Body of pancreas (tissue), 4 donors: ENCODE data around the gene TRPM3. TPM values are rescaled to one million over a fixed set of nuclear protein-coding genes. Genes with fewer than 3 reads are reported as not detected.

Experiments
- ATAC-seq: fragments of 150-250 bp; one replicate; pipeline ENCODE4 v1.9.1; 2016
- DNase-seq, 4 donors: peaks; one replicate each; pipeline ENCODE4 v3.0.0-alpha.2; 2019
- H3K27ac ChIP-seq, 4 donors: fragments of 200-600 bp; sonication (generic); 1 replicate in 3 of 4; 2 replicates in 1 of 4; pipeline versions ENCODE4 v1.5.1 to v1.6.1; 2016 to 2019; ENCODE audit warnings: mild to moderate bottlenecking in 1 of 4, mixed read lengths in 1 of 4, moderate library complexity in 1 of 4
- H3K27me3 ChIP-seq, 2 donors: fragments of 200-600 bp; sonication (generic); one replicate each; pipeline ENCODE4 v1.6.0; 2016; ENCODE audit warnings: mild to moderate bottlenecking in 1 of 2
- H3K36me3 ChIP-seq, 2 donors: fragments of 200-600 bp; sonication (generic); replicated peaks in 1 of 2; 2 replicates each; pipeline ENCODE4 v1.5.1; 2016; ENCODE audit warnings: low read depth in 2 of 2; ENCODE audit not compliant: insufficient read depth in 1 of 2
- H3K4me1 ChIP-seq: fragments of 200-600 bp; sonication (generic); one replicate; pipeline ENCODE4 v1.6.0; 2016
- H3K4me3 ChIP-seq, 2 donors: fragments of 200-600 bp; sonication (generic); 1 replicate in 1 of 2; 2 replicates in 1 of 2; pipeline ENCODE4 v1.5.1; 2016 to 2019
- H3K9me3 ChIP-seq, 3 donors: fragments of 200-600 bp; sonication (generic); 1 replicate in 2 of 3; 2 replicates in 1 of 3; pipeline ENCODE4 v1.5.1; 2016
- POLR2A ChIP-seq, 3 donors: fragments of 450-650 bp; IDR thresholded peaks; one replicate each; pipeline ENCODE4 v1.6.1; 2016; ENCODE audit warnings: antibody characterized with exemption in 3 of 3, mild to moderate bottlenecking in 2 of 3
- WGBS, 2 donors: methylation state at CpG; one replicate each; pipeline ENCODE4 v1.1.5; 2017; 5-methylcytosine and 5-hydroxymethylcytosine counted together
- intact Hi-C: fragments of 100-400 bp; cut with DNase I; formaldehyde crosslinking; loops from one replicate; pipeline ENCODE4 v1.15.1; 2023
- total RNA-seq, 2 donors: library from RNA; depleted of rRNA; stranded (reverse); fragments of >200 nt; gene quantifications; one replicate each; pipeline ENCODE4 v1.1.0, GENCODE V29; 2016
- TF ChIP-seq, protein P1 (sequence below), 7 experiments: fragments of 450-650 bp in 4 of 7; fragments of 200-600 bp in 3 of 7; sonication (generic) in 3 of 7; IDR thresholded peaks; one replicate each; pipeline ENCODE4 v1.5.1; 2016 to 2019; ENCODE audit warnings: antibody characterized with exemption in 7 of 7

Gene TRPM3
- total RNA-seq, 2 donors from 2014 or later: 0.78 to 1.3 TPM

DNA sequence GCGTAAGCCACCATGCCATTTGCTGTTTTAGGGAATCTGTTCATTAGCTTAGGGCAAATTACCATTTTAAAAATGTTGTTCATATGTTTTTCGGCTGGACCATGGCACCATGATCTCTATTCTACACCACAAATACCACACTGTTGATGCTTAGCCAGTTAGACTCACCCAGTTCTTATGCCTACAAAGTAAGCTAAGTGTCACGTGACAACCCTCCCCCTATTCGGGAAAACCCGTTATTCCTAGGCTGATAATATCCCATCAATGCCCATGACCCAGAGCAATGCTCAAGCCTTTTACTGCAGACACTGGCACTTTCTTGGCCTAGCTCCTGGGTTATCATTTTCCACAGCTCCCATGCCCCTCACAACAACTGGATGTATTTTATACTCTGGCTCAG is 426.7 kb downstream of the TRPM3 start:
- Histone ChIP-seq H3K36me3 (no peaks in the 10 kb centered on the region), H3K4me3 (no peak overlapping the region), H3K27me3 (no peaks in the 10 kb centered on the region), H3K9me3 (no peaks in the 10 kb centered on the region), H3K27ac (no peak overlapping the region), H3K4me1 (no peaks in the 10 kb centered on the region)
- 67 to 77% methylated on average over 5 of the region's 5 CpGs for WGBS, 2 donors
- intact Hi-C loops: no loop called here
- DNase-seq (no peak), ATAC-seq (no peak)
- no peak for TF ChIP-seq POLR2A (IDR thresholded peaks at IDR 0.05)
- TF ChIP-seq, protein P1, sequence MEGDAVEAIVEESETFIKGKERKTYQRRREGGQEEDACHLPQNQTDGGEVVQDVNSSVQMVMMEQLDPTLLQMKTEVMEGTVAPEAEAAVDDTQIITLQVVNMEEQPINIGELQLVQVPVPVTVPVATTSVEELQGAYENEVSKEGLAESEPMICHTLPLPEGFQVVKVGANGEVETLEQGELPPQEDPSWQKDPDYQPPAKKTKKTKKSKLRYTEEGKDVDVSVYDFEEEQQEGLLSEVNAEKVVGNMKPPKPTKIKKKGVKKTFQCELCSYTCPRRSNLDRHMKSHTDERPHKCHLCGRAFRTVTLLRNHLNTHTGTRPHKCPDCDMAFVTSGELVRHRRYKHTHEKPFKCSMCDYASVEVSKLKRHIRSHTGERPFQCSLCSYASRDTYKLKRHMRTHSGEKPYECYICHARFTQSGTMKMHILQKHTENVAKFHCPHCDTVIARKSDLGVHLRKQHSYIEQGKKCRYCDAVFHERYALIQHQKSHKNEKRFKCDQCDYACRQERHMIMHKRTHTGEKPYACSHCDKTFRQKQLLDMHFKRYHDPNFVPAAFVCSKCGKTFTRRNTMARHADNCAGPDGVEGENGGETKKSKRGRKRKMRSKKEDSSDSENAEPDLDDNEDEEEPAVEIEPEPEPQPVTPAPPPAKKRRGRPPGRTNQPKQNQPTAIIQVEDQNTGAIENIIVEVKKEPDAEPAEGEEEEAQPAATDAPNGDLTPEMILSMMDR (IDR thresholded peaks at IDR 0.05): no peak

DNA sequence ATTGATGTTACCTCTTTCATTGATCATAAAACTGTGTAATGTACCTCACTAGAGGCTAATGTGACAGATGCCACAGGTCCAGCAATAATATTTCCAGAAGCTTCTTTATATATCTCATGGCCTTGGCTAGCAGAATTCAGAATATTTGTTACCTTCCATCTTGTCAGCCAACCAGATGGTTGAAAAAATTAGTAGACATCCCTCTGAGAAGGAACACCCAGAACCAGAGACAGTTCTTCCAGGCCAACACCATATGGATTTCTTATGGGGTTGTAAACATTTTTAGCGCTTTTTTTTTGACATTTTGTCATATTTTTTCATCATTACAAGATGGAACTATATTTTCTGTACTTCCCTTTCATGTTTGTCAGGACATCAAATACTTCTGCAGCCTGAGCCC is 428.2 kb downstream of the TRPM3 start:
- H3K4me3 ChIP-seq: no peak overlapping the region
- H3K27ac ChIP-seq: no peak overlapping the region
- 68 to 88% methylated on average over 1 of the region's 1 CpG for WGBS, 2 donors
- TF ChIP-seq, protein P1 (IDR thresholded peaks at IDR 0.05): no peak
- TF ChIP-seq POLR2A (IDR thresholded peaks at IDR 0.05): no peak
- intact Hi-C loops: no loop called here
- H3K4me1 ChIP-seq: no peaks in the 10 kb centered on the region
- ATAC-seq (no peak), DNase-seq (no peak)
- no peaks in the 10 kb centered on the region for H3K9me3 ChIP-seq
- H3K36me3 ChIP-seq: no peaks in the 10 kb centered on the region
- H3K27me3 ChIP-seq: no peaks in the 10 kb centered on the region

DNA sequence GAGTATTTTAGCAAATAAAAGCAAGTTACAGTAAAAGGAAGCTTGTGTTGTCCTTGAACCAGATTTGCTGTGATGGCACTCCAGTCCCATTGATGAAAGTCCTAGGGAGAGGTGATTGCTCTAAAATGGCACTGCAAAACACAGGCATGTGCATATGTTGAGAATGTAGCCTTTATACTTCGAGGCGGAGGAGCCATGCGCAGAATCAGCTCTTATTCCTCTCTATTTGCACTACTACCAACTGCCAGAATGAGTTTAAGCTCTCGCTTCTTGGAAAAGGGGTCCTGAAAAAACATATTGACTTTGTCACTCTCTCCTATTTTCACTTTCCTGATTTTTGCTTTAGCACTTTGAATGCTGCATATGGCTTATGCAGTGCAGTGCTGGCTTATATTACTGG is 429.0 kb downstream of the TRPM3 start:
- Histone ChIP-seq H3K27me3 (no peaks in the 10 kb centered on the region), H3K27ac (no peak overlapping the region), H3K36me3 (no peaks in the 10 kb centered on the region), H3K4me3 (no peak overlapping the region), H3K9me3 (no peaks in the 10 kb centered on the region), H3K4me1 (no peaks in the 10 kb centered on the region)
- no peak for DNase-seq
- intact Hi-C loops: no loop called here
- WGBS, 2 donors: 85 to 88% methylated on average over 4 of the region's 4 CpGs
- TF ChIP-seq, protein P1 (IDR thresholded peaks at IDR 0.05): no peak
- TF ChIP-seq POLR2A (IDR thresholded peaks at IDR 0.05): no peak
- ATAC-seq: no peak

DNA sequence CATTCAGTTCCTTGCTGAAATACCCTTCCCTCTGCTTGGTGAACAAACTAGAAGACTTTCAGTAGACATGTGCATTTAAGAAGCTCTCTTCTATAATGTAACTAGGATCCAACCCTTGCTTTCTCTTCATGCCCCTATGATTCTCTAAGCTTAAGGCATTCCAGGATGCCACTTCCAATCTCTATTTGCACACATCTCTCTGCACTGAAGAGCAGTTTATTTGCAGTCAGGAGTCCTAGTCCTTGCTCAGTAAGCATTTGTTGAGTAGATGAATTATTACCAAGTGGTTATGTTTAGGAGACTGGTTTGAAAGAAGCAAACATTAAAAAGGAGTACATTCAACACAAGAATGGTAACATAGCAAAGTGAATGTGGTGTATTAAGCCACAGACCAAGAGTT is 432.7 kb downstream of the TRPM3 start:
- TF ChIP-seq, protein P1 (IDR thresholded peaks at IDR 0.05): no peak
- no peak for TF ChIP-seq POLR2A (IDR thresholded peaks at IDR 0.05)
- H3K4me1 ChIP-seq: no peaks in the 10 kb centered on the region
- H3K4me3 ChIP-seq: no peak overlapping the region
- H3K27ac ChIP-seq: no peak overlapping the region
- H3K9me3 ChIP-seq: no peaks in the 10 kb centered on the region
- no peaks in the 10 kb centered on the region for H3K36me3 ChIP-seq
- DNase-seq: no peak
- intact Hi-C loops: no loop called here
- no peaks in the 10 kb centered on the region for H3K27me3 ChIP-seq
- ATAC-seq: no peak

DNA sequence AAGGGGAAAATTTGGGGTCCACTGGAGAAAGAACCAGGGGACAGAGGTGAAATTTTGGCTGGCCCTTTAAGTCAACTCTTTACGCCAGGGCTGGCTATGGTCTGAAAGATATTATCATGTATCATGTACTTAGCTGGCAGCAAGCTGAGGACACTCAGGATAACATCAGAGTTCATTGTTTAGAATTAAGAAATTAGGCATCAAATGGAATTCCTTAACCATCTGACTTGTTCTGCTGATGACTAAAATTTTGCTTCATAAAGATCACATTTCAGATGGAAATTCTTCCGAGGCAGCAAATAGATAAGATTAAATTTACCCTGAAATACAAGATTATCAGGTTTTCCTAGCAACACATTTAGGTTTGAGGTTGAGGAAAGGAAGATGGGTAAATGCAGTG is 437.6 kb downstream of the TRPM3 start:
- H3K36me3 ChIP-seq: no peaks in the 10 kb centered on the region
- H3K27ac ChIP-seq: no peak overlapping the region
- no peaks in the 10 kb centered on the region for H3K4me1 ChIP-seq
- no peaks in the 10 kb centered on the region for H3K9me3 ChIP-seq
- 53 to 56% methylated on average over 2 of the region's 2 CpGs for WGBS, 2 donors
- no peak overlapping the region for H3K4me3 ChIP-seq
- no peak for TF ChIP-seq POLR2A (IDR thresholded peaks at IDR 0.05)
- TF ChIP-seq, protein P1 (IDR thresholded peaks at IDR 0.05): no peak
- H3K27me3 ChIP-seq: no peaks in the 10 kb centered on the region
- ATAC-seq: no peak
- no peak for DNase-seq
- intact Hi-C loops: no loop called here
